Brain microvascular endothelial cell (primary cell): ENCODE data around the gene RRAGD.

Experiments used
- DNase-seq: peaks from one replicate; pipeline ENCODE4 v3.0.0-alpha.2; 2020
- H3K27ac ChIP-seq: fragments of 250-450 bp; sonication (Bioruptor Pico); 2 replicates; pipeline ENCODE4 v1.5.1; 2020; ENCODE audit warnings: mild to moderate bottlenecking, moderate library complexity
- H3K27me3 ChIP-seq: fragments of 250-450 bp; sonication (Bioruptor Pico); replicated peaks from 2 replicates; pipeline ENCODE4 v1.5.1; 2020; ENCODE audit warnings: mild to moderate bottlenecking
- H3K36me3 ChIP-seq: fragments of 250-450 bp; sonication (Bioruptor Pico); replicated peaks from 2 replicates; pipeline ENCODE4 v1.5.1; 2020; ENCODE audit warnings: mild to moderate bottlenecking
- H3K4me3 ChIP-seq: 2 replicates; pipeline ENCODE4 v1.5.1; 2011; ENCODE audit warnings: low read depth, mild to moderate bottlenecking, control low read depth, low read length, moderate library complexity
- CTCF ChIP-seq: IDR thresholded peaks from 2 replicates; pipeline ENCODE4 v1.5.1; 2011; ENCODE audit warnings: low read depth, mild to moderate bottlenecking, moderate library complexity, low read length, control low read depth, inconsistent platforms; ENCODE audit errors: missing control alignments
- in situ Hi-C: cut with HindIII; loops from 2 replicates; pipeline ENCODE4 v1.10.0; 2017; ENCODE audit warnings: low sequenced_read_pairs, low pct_ligation_motif_present

The RRAGD gene

GRCh38 chr6:89330910-89331309 is 81.2 kb downstream of the RRAGD start:
- H3K4me3 ChIP-seq: no peak overlapping the region
- H3K27ac ChIP-seq: no peak overlapping the region
- TF ChIP-seq CTCF: no peak
- peaks cover 37% of the 10 kb centered on the region for H3K36me3 ChIP-seq
- in situ Hi-C loops: no loop called here
- DNase-seq: no peak
- no peaks in the 10 kb centered on the region for H3K27me3 ChIP-seq

GRCh38 chr6:89328976-89329375 is 83.1 kb downstream of the RRAGD start:
- Histone ChIP-seq H3K27me3 (no peaks in the 10 kb centered on the region), H3K27ac (no peak overlapping the region), H3K36me3 (peaks cover 27% of the 10 kb centered on the region), H3K4me3 (no peak overlapping the region)
- in situ Hi-C loops: no loop called here
- no peak for DNase-seq
- no peak for TF ChIP-seq CTCF

- Histone ChIP-seq H3K27ac (no peak overlapping the region), H3K36me3 (peaks cover 7% of the 10 kb centered on the region), H3K27me3 (no peaks in the 10 kb centered on the region), H3K4me3 (no peak overlapping the region)
- in situ Hi-C loops: no loop called here
- no peak for TF ChIP-seq CTCF
- DNase-seq: no peak
Measured at GRCh38 chr6:89324304-89324703, 87.8 kb downstream of the RRAGD start.

GRCh38 chr6:89323511-89323971 is 88.5 kb downstream of the RRAGD start:
- H3K4me3 ChIP-seq: no peak overlapping the region
- no peak for DNase-seq
- TF ChIP-seq CTCF: no peak
- no peak overlapping the region for H3K27ac ChIP-seq
- H3K27me3 ChIP-seq: no peaks in the 10 kb centered on the region
- in situ Hi-C loops: no loop called here
- H3K36me3 ChIP-seq: peaks cover 7% of the 10 kb centered on the region

GRCh38 chr6:89321131-89321970 is 90.7 kb downstream of the RRAGD start:
- no peak for DNase-seq
- no peaks in the 10 kb centered on the region for H3K36me3 ChIP-seq
- no peak overlapping the region for H3K27ac ChIP-seq
- no peak for TF ChIP-seq CTCF
- H3K27me3 ChIP-seq: no peaks in the 10 kb centered on the region
- in situ Hi-C loops: no loop called here
- H3K4me3 ChIP-seq: no peak overlapping the region
